CD4-positive, alpha-beta T cell (primary cell): ENCODE data around the gene FBXO45. TPM values are rescaled to one million over a fixed set of nuclear protein-coding genes. Genes with fewer than 3 reads are reported as not detected.
A peak's percentile ranks its signal among the peaks of the same experiment; 100 is the strongest.

ENCODE experiments used
- ATAC-seq: fragments of 200-7000 bp; cut with Tn5 transposase; one replicate; pipeline ENCODE4 v1.10.0; 2022; ENCODE audit warnings: mild to moderate bottlenecking; ENCODE audit not compliant: poor library complexity
- CTCF ChIA-PET: fragments of 350-600 bp; sonication (Branson Sonifier 250); formaldehyde crosslinking; loops from one replicate; lab custom pipeline; 2021; ENCODE audit warnings: antibody characterized with exemption, inconsistent platforms; lab: Charles Lee
- POLR2A ChIA-PET: fragments of 350-600 bp; sonication (Branson Sonifier 250); formaldehyde crosslinking; loops from one replicate; lab custom pipeline; 2021; ENCODE audit warnings: antibody characterized with exemption, inconsistent platforms; lab: Charles Lee
- DNase-seq, 14 experiments: peaks; one replicate each; pipeline ENCODE4 v3.0.0-alpha.2; 2013 to 2020; ENCODE audit warnings: mixed read lengths in 2 of 14
- H3K27ac ChIP-seq, 2 donors: one replicate each; pipeline versions ENCODE4 v1.5.1 to v1.7.0; 2013; ENCODE audit warnings: low read length in 2 of 2, low read depth in 1 of 2, mild to moderate bottlenecking in 1 of 2
- H3K27me3 ChIP-seq, 2 experiments: 1 replicate in 1 of 2; 2 replicates in 1 of 2; pipeline versions ENCODE4 v1.6.1 to v1.7.0; 2013; ENCODE audit warnings: low read length in 2 of 2, control low read depth in 1 of 2, mild to moderate bottlenecking in 1 of 2, moderate library complexity in 1 of 2; ENCODE audit not compliant: insufficient read depth in 2 of 2, control insufficient read depth in 1 of 2
- H3K36me3 ChIP-seq: one replicate; pipeline ENCODE4 v1.6.1; 2013; ENCODE audit warnings: low read length, control low read depth; ENCODE audit not compliant: insufficient read depth
- H3K4me1 ChIP-seq: one replicate; pipeline ENCODE4 v1.6.1; 2013; ENCODE audit warnings: low read length, control low read depth; ENCODE audit not compliant: insufficient read depth
- H3K4me3 ChIP-seq: one replicate; pipeline ENCODE4 v1.5.1; 2013; ENCODE audit warnings: mild to moderate bottlenecking, low read length, moderate library complexity
- H3K9me3 ChIP-seq, 2 experiments: 1 replicate in 1 of 2; 2 replicates in 1 of 2; pipeline versions ENCODE4 v1.6.1 to v1.7.0; 2013; ENCODE audit warnings: low read length in 2 of 2, mild to moderate bottlenecking in 2 of 2, control low read depth in 1 of 2, moderate library complexity in 1 of 2; ENCODE audit not compliant: control insufficient read depth in 1 of 2, insufficient read depth in 1 of 2
- H3K27ac Mint-ChIP-seq: one replicate; pipeline ENCODE4 v1.8.0; 2020; ENCODE audit warnings: mixed read lengths
- H3K27me3 Mint-ChIP-seq: one replicate; pipeline ENCODE4 v1.8.0; 2021; ENCODE audit warnings: mixed read lengths
- H3K36me3 Mint-ChIP-seq: one replicate; pipeline ENCODE4 v1.8.0; 2021; ENCODE audit warnings: low read depth, mixed read lengths
- H3K4me1 Mint-ChIP-seq: one replicate; pipeline ENCODE4 v1.8.0; 2021; ENCODE audit warnings: low read depth, mixed read lengths
- H3K4me3 Mint-ChIP-seq: one replicate; pipeline ENCODE4 v1.8.0; 2020; ENCODE audit warnings: mild to moderate bottlenecking, mixed read lengths
- H3K9me3 Mint-ChIP-seq: one replicate; pipeline ENCODE4 v1.8.0; 2020; ENCODE audit warnings: mixed read lengths
- CTCF ChIP-seq: fragments of 200-600 bp; IDR thresholded peaks from one replicate; pipeline ENCODE4 v1.8.0; 2022; ENCODE audit warnings: antibody characterized with exemption, mild to moderate bottlenecking
- intact Hi-C, 2 experiments: fragments of 100-400 bp; cut with DNase I in 1 of 2; cut with micrococcal nuclease in 1 of 2; formaldehyde crosslinking; loops; one replicate each; pipeline versions ENCODE4 v1.15.1 to v1.9.0; 2023 to 2025; cut with DNase I, micrococcal nuclease
- total RNA-seq, 174 experiments: library from RNA in 2 of 174; stranded (reverse) in 2 of 174; gene quantifications; one replicate each; pipeline ENCODE4 v1.2.3 and lab custom pipeline; 2021 to 2026

FBXO45 gene
- total RNA-seq, 2 experiments from 2014 or later, result 5.4 to 6.0 TPM

DNA sequence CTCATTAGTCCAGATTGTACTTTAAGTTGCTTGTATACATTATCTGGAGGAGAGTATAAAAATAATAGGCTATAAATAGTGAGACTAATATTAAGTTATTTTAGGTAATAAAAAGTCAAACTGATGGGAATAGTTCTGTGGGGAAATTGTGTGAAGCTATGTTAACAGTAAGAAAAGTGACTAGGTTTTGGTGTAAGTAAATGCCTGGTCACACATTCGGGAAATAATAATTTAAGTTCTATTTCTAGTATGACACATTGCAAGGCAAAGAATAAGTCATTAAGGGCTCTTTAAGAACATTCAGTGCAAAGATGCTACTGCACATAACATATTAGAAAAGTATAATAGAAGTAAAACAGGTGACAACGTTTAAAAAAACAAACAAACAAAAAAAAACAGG is 52.2 kb downstream of the FBXO45 start:
- peaks cover 18% of the 10 kb centered on the region for H3K4me1 Mint-ChIP-seq

GRCh38 chr3:196621611-196622010 is 53.2 kb downstream of the FBXO45 start:
- POLR2A ChIA-PET, result interaction anchor here (1.2 kb wide), 1 partner anchor 64 kb away, joined by 3 read pairs; no protein-coding TSS in a partner anchor
- no peaks in the 10 kb centered on the region for H3K36me3 Mint-ChIP-seq
- ATAC-seq, result no peak

More for the DNA sequence above, 52.2 kb downstream of the FBXO45 start:
- ChIA-PET POLR2A (interaction anchor here (1.2 kb wide), 1 partner anchor 64 kb away, joined by 3 read pairs; no protein-coding TSS in a partner anchor), CTCF (no interaction called here)
- Histone ChIP-seq H3K4me1 (peaks cover 26% of the 10 kb centered on the region), H3K27ac (no peak overlapping the region), H3K36me3 (no peaks in the 10 kb centered on the region), H3K9me3 (no peaks in the 10 kb centered on the region), H3K4me3 (no peak overlapping the region), H3K27me3 (no peaks in the 10 kb centered on the region)
- no peak for TF ChIP-seq CTCF
- Mint-ChIP-seq H3K27ac (no peak overlapping the region), H3K9me3 (no peaks in the 10 kb centered on the region), H3K27me3 (no peaks in the 10 kb centered on the region), H3K36me3 (no peaks in the 10 kb centered on the region), H3K4me3 (no peak overlapping the region)
- DNase-seq (no peak), ATAC-seq (no peak)
- intact Hi-C loops, result no loop called here

GRCh38 chr3:196624067-196624790 is 55.8 kb downstream of the FBXO45 start:
- no peak overlapping the region for H3K27ac ChIP-seq
- H3K27ac Mint-ChIP-seq, result peak overlapping the region; percentile 83

More at GRCh38 chr3:196621611-196622010, 53.2 kb downstream of the FBXO45 start:
- Histone ChIP-seq H3K27ac (no peak overlapping the region), H3K36me3 (no peaks in the 10 kb centered on the region), H3K4me3 (no peak overlapping the region), H3K9me3 (no peaks in the 10 kb centered on the region), H3K27me3 (no peaks in the 10 kb centered on the region), H3K4me1 (peaks cover 26% of the 10 kb centered on the region)
- Mint-ChIP-seq H3K27ac (no peak overlapping the region), H3K27me3 (no peaks in the 10 kb centered on the region), H3K4me3 (no peak overlapping the region), H3K4me1 (peaks cover 18% of the 10 kb centered on the region), H3K9me3 (no peaks in the 10 kb centered on the region)
- intact Hi-C loops, result no loop called here
- TF ChIP-seq CTCF, result no peak
- DNase-seq, result no peak
- CTCF ChIA-PET, result interaction anchor here (1.1 kb wide), 1 partner anchor 12 kb away, joined by 5 read pairs; no protein-coding TSS in a partner anchor

More at GRCh38 chr3:196624067-196624790, 55.8 kb downstream of the FBXO45 start:
- Histone ChIP-seq H3K27me3 (no peaks in the 10 kb centered on the region), H3K4me1 (peaks cover 32% of the 10 kb centered on the region), H3K36me3 (no peaks in the 10 kb centered on the region), H3K9me3 (no peaks in the 10 kb centered on the region), H3K4me3 (peak overlapping the region; percentile 41)
- Mint-ChIP-seq H3K4me3 (peak overlapping the region; percentile 89), H3K4me1 (peaks cover 18% of the 10 kb centered on the region), H3K36me3 (no peaks in the 10 kb centered on the region), H3K27me3 (no peaks in the 10 kb centered on the region), H3K9me3 (no peaks in the 10 kb centered on the region)
- ChIA-PET CTCF (interaction anchor here (1.7 kb wide), 1 partner anchor 15 kb away, joined by 3 read pairs; no protein-coding TSS in a partner anchor), POLR2A (no interaction called here)
- ATAC-seq (peak; percentile 57), DNase-seq (peak in 4 of 14 experiments; percentile 31 to 62 (median 52))
- intact Hi-C loops, result no loop called here
- no peak for TF ChIP-seq CTCF
